HEK293T (cell line): ENCODE results near the gene FPR3.
"Not testable (repeated sequence)": the region's sequence is repeated elsewhere in the genome, so short reads cannot be mapped to it uniquely, and the experiment has no call there.

Experiments
- CTCF ChIA-PET: fragments of 350-600 bp; formaldehyde crosslinking; extraction: SDS; loops from one replicate; lab custom pipeline; 2021; ENCODE audit warnings: antibody characterized with exemption, inconsistent platforms; lab: Yijun Ruan, JAX
- POLR2A ChIA-PET: fragments of 350-600 bp; formaldehyde crosslinking; extraction: SDS; loops from one replicate; lab custom pipeline; 2020; ENCODE audit warnings: antibody characterized with exemption, inconsistent platforms; lab: Yijun Ruan, JAX
- DNase-seq: peaks from one replicate; pipeline ENCODE4 v3.0.0; 2012; ENCODE audit warnings: mixed read lengths; ENCODE audit errors: extremely low spot score
- ARNT ChIP-seq: fragments of 450-650 bp; IDR thresholded peaks from 2 replicates; pipeline ENCODE4 v1.6.1; 2017; ENCODE audit warnings: mild to moderate bottlenecking
- BHLHE40 ChIP-seq: fragments of 450-650 bp; IDR thresholded peaks from 2 replicates; pipeline ENCODE4 v1.6.1; 2016; ENCODE audit warnings: mild to moderate bottlenecking, moderate library complexity, borderline replicate concordance
- CTBP1 ChIP-seq: fragments of 450-650 bp; IDR thresholded peaks from 2 replicates; pipeline ENCODE4 v1.6.1; 2016; ENCODE audit warnings: borderline replicate concordance
- ELF4 ChIP-seq: fragments of 450-650 bp; IDR thresholded peaks from 2 replicates; pipeline ENCODE4 v1.6.1; 2017; ENCODE audit warnings: antibody characterized with exemption
- FOXA1 ChIP-seq: fragments of 450-650 bp; IDR thresholded peaks from 2 replicates; pipeline ENCODE4 v1.6.1; 2016; ENCODE audit warnings: mild to moderate bottlenecking
- FOXK2 ChIP-seq: fragments of 450-650 bp; IDR thresholded peaks from 2 replicates; pipeline ENCODE4 v1.6.1; 2016; ENCODE audit warnings: mild to moderate bottlenecking
- FOXM1 ChIP-seq: fragments of 450-650 bp; IDR thresholded peaks from 2 replicates; pipeline ENCODE4 v1.6.1; 2017; ENCODE audit warnings: mild to moderate bottlenecking, borderline replicate concordance
- HDGF ChIP-seq: fragments of 450-650 bp; IDR thresholded peaks from 2 replicates; pipeline ENCODE4 v1.6.1; 2017; ENCODE audit warnings: antibody characterized with exemption, borderline replicate concordance
- L3MBTL2 ChIP-seq: fragments of 450-650 bp; conservative IDR thresholded peaks from 2 replicates; pipeline ENCODE4 v1.6.1; 2016; ENCODE audit warnings: mild to moderate bottlenecking
- LEF1 ChIP-seq: fragments of 450-650 bp; IDR thresholded peaks from 2 replicates; pipeline ENCODE4 v1.6.1; 2017; ENCODE audit warnings: mild to moderate bottlenecking, borderline replicate concordance
- NFRKB ChIP-seq: fragments of 450-650 bp; IDR thresholded peaks from 2 replicates; pipeline ENCODE4 v1.6.1; 2016; ENCODE audit warnings: mild to moderate bottlenecking, moderate library complexity
- PKNOX1 ChIP-seq: fragments of 450-650 bp; IDR thresholded peaks from 2 replicates; pipeline ENCODE4 v1.6.1; 2016
- SP1 ChIP-seq: fragments of 450-650 bp; IDR thresholded peaks from 2 replicates; pipeline ENCODE4 v1.6.1; 2017
- SUZ12 ChIP-seq: fragments of 450-650 bp; IDR thresholded peaks from 2 replicates; pipeline ENCODE4 v1.6.1; 2016; ENCODE audit warnings: mild to moderate bottlenecking
- TARDBP ChIP-seq: fragments of 450-650 bp; IDR thresholded peaks from 2 replicates; pipeline ENCODE4 v1.6.1; 2016
- ZNF384 ChIP-seq: fragments of 450-650 bp; IDR thresholded peaks from 2 replicates; pipeline ENCODE4 v1.6.1; 2016

FPR3 gene

GRCh38 chr19:51799034-51799773 is 4.2 kb downstream of the FPR3 start:
- POLR2A ChIA-PET: no interaction called here
- CTCF ChIA-PET: interaction anchor here (1.1 kb wide), 1 partner anchor 21 kb away, joined by 4 read pairs; no protein-coding TSS in a partner anchor
- DNase-seq: no peak
- TF ChIP-seq FOXA1 (no peak), ZNF384 (no peak), FOXK2 (no peak), L3MBTL2 (no peak)

DNA sequence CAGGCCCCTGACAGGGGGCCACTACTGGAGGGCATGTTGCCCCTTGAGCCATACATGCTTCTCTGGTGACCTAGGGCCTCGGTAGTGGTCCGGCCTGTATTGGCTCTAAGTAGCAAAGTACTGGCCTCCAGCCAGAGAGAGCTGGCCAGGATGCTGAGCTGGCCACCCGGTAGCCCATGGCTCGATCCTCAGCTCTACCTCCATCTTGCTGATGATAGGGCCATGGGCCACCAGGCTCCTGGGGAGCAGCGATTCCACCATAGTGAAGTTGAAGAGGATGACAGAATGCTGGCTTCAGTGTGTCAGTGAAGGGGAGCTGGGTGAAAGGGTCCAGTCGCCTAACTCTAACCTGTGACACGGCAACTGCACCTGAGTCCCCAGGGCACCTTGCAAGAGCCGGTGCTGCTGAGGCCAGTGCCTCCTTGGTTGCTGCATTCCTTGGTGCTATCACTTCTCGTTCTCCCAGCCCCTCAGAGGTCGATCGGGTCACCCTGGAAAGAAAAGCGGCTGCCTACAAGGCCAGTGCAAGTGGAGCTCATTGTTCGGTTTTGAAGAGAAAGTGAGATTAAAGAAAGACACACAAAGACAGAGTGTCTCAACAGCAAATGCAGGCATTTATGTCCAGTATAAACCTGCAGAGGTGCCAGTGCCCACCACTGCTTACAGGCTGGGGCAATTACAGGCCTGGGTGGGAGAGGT is 5.0 kb downstream of the FPR3 start:
- ChIA-PET CTCF (no interaction called here), POLR2A (no interaction called here)
- TF ChIP-seq PKNOX1 (no peak), FOXA1 (no peak), HDGF (no peak), ARNT (no peak), LEF1 (no peak), SUZ12 (no peak), L3MBTL2 (no peak), FOXK2 (no peak), ELF4 (no peak), FOXM1 (no peak)
- no peak for DNase-seq

GRCh38 chr19:51800473-51801244 is 5.7 kb downstream of the FPR3 start:
- CTCF ChIA-PET: no interaction called here
- POLR2A ChIA-PET: no interaction called here
- no peak for DNase-seq
- no peak for TF ChIP-seq FOXM1
- no peak for TF ChIP-seq FOXK2

DNA sequence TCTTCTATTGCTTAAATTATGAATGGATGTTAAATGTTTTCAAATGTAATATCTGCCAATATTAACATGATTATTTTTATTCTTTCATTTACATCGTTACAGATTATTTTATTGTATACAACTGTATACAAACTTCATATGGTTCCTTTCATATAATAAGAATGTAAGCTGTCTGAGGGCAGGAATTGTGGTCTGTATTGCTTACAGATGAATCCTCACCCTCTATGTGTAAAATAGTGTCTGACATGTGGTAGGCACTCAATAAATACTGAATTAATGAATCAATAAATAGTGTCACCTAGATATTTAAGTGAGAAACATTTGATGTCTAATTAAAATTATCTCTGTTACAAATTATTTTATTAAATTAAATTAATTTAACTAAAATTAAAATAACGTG is 7.8 kb downstream of the FPR3 start:
- CTCF ChIA-PET: no interaction called here
- no peak for DNase-seq
- POLR2A ChIA-PET: no interaction called here

DNA sequence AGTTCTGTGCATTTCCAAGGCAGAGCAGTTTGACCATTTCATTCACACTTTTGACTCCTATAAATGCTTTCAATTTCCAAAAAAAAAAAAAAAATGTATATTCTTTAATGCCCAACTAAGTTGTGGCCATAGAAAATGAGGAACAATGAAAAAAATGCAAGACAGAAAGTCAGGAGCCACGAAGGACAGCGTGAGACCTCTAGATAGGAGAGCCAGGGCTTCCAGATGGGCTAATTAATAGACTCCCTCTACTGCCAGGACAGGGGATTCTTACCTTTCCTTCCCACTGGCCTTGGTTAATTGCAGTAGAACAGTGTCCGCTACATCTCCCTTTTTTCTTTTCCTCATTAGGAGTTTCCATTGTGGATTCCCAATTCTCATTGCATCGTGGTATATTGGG is 8.6 kb downstream of the FPR3 start:
- DNase-seq: no peak
- TF ChIP-seq NFRKB (no peak), ZNF384 (no peak), ELF4 (no peak), FOXM1 (no peak), TARDBP (no peak), BHLHE40 (no peak), CTBP1 (no peak)
- ChIA-PET POLR2A (no interaction called here), CTCF (no interaction called here)

More for the DNA sequence above, 7.8 kb downstream of the FPR3 start:
- TF ChIP-seq LEF1: no peak
- TF ChIP-seq FOXK2: no peak
- no peak for TF ChIP-seq HDGF
- no peak for TF ChIP-seq NFRKB
- TF ChIP-seq FOXM1: no peak
- no peak for TF ChIP-seq TARDBP
- TF ChIP-seq SP1: no peak

GRCh38 chr19:51803967-51804366 is 9.0 kb downstream of the FPR3 start:
- POLR2A ChIA-PET: no interaction called here
- CTCF ChIA-PET: no interaction called here
- TF ChIP-seq BHLHE40 (no peak), SUZ12 (no peak), L3MBTL2 (no peak), FOXM1 (no peak), HDGF (no peak), PKNOX1 (no peak), TARDBP (no peak), FOXA1 (no peak), NFRKB (no peak), ARNT (no peak), FOXK2 (no peak), LEF1 (no peak), SP1 (no peak), ZNF384 (no peak), ELF4 (no peak), CTBP1 (no peak)

GRCh38 chr19:51804789-51805188 is 9.8 kb downstream of the FPR3 start:
- POLR2A ChIA-PET, CTCF ChIA-PET, DNase-seq: not testable (repeated sequence)

More at GRCh38 chr19:51803967-51804366, 9.0 kb downstream of the FPR3 start:
- no peak for DNase-seq

GRCh38 chr19:51805396-51805795 is 10.4 kb downstream of the FPR3 start:
- CTCF ChIA-PET, POLR2A ChIA-PET, DNase-seq: not testable (repeated sequence)

GRCh38 chr19:51806571-51806970 is 11.6 kb downstream of the FPR3 start:
- CTCF ChIA-PET, POLR2A ChIA-PET, DNase-seq: not testable (repeated sequence)
